Adrenal gland (tissue), 12 donors: Measurements from ENCODE around the gene IL1F10. TPM values are rescaled to one million over a fixed set of nuclear protein-coding genes. Genes with fewer than 3 reads are reported as not detected.

Experiments used
- DNase-seq, 7 donors: peaks; one replicate each; pipeline ENCODE4 v3.0.0-alpha.2; 2019 to 2020
- H3K27ac ChIP-seq, 5 donors: fragments of 200-600 bp; sonication (generic) in 4 of 5; 1 replicate in 3 of 5; 2 replicates in 2 of 5; pipeline versions ENCODE4 v1.5.1 to v1.8.0; 2016 to 2020; ENCODE audit warnings: mild to moderate bottlenecking in 1 of 5
- H3K27me3 ChIP-seq: fragments of 200-600 bp; 2 replicates; pipeline ENCODE4 v1.8.0; 2021
- H3K36me3 ChIP-seq, 2 donors: fragments of 200-600 bp; replicated peaks in 1 of 2; 1 replicate in 1 of 2; 2 replicates in 1 of 2; pipeline versions ENCODE4 v1.5.1 to v1.8.0; 2018 to 2022
- H3K4me1 ChIP-seq, 2 donors: fragments of 200-600 bp; replicated peaks in 1 of 2; 1 replicate in 1 of 2; 2 replicates in 1 of 2; pipeline versions ENCODE4 v1.5.1 to v1.8.0; 2018 to 2021
- H3K4me3 ChIP-seq, 4 donors: fragments of 200-600 bp; sonication (generic) in 3 of 4; one replicate each; pipeline ENCODE4 v1.5.1; 2016 to 2018
- H3K9me3 ChIP-seq, 3 donors: fragments of 200-600 bp; sonication (generic) in 1 of 3; replicated peaks in 1 of 3; 1 replicate in 2 of 3; 2 replicates in 1 of 3; pipeline versions ENCODE4 v1.5.1 to v1.8.0; 2016 to 2021
- POLR2A ChIP-seq, 2 donors: fragments of 450-650 bp; IDR thresholded peaks; one replicate each; pipeline ENCODE4 v1.6.1; 2017; ENCODE audit warnings: antibody characterized with exemption in 2 of 2, mild to moderate bottlenecking in 2 of 2, moderate library complexity in 1 of 2
- WGBS, 4 donors: extraction: QIAGEN DNeasy Blood & Tissue Kit in 2 of 4; methylation state at CpG; one replicate each; pipeline versions ENCODE4 v1.1.5 to v1.1.7; 2013 to 2017; 5-methylcytosine and 5-hydroxymethylcytosine counted together
- intact Hi-C, 2 donors: fragments of 100-400 bp; cut with DNase I; formaldehyde crosslinking; loops; one replicate each; pipeline versions ENCODE4 v1.14.1 to v1.15.0; 2022 to 2023
- polyA plus RNA-seq, 3 donors: library from polyadenylated mRNA; stranded (reverse); fragments of 200-250 nt in 2 of 3; fragments of 350-450 nt in 1 of 3; fragmentation: Illumina TruSeq in 1 of 3; extraction: RNeasy Lipid Tissue Mini Kit (QIAGEN cat#74804) in 1 of 3; gene quantifications; one replicate each; pipeline ENCODE4 v1.2.3, GENCODE V29; 2013 to 2014
- total RNA-seq, 9 donors: library from RNA; depleted of rRNA in 4 of 9; stranded (reverse); fragments of >200 nt in 4 of 9; fragments of 120-200 nt in 1 of 9; fragmentation: NEBNext Ultra II Directional in 1 of 9; extraction: Animal tissue kit (Norgen Biotek cat#: 25700) in 1 of 9; gene quantifications; one replicate each; pipeline versions ENCODE4 v1.1.0 to v1.2.4, GENCODE V29; 2013 to 2023
- TF ChIP-seq, protein P1 (sequence below), 6 experiments: fragments of 450-650 bp in 4 of 6; fragments of 200-600 bp in 2 of 6; sonication (generic) in 1 of 6; IDR thresholded peaks; 1 replicate in 5 of 6; 2 replicates in 1 of 6; pipeline versions ENCODE4 v1.5.1 to v1.8.0; 2016 to 2021; ENCODE audit warnings: antibody characterized with exemption in 6 of 6, mild to moderate bottlenecking in 2 of 6, moderate library complexity in 1 of 6
- donor health status: healthy with polysubstance abuse.
- donor health status: Bipolar disorder and iron deficiency.
- donor health status: DM: yes; HTN: yes; CAD: no.
- donor health status: DM: no; HTN: no; CAD: no.
- donor health status: DM: no; HTN: no; CAD: no.
- donor health status: DM: yes; HTN: yes; CAD: no.

IL1F10 gene
- total and polyA plus RNA-seq, 12 donors = not detected

DNA sequence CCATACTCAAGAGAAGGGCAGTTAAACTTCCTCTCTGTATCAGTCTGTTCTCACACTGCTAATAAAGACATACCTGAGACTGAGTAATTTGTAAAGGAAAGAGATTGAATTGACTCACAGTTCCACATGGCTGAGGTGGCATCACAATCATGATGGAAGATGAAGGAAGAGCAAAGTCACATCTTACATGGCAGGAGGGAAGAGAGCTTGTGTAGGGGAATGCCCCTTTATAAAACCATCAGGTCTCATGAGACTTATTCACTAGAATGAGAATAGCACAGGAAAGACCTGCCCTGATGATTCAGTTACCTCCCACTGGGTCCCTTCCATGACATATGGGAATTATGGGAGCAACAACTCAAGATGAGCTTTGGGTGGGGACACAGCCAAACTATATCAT lies 13.7 kb upstream of the IL1F10 start:
- Histone ChIP-seq H3K27ac (no peak overlapping the region), H3K4me1 (no peaks in the 10 kb centered on the region), H3K36me3 (no peaks in the 10 kb centered on the region), H3K4me3 (no peak overlapping the region), H3K9me3 (no peaks in the 10 kb centered on the region), H3K27me3 (peaks cover 2% of the 10 kb centered on the region)
- TF ChIP-seq, protein P1, sequence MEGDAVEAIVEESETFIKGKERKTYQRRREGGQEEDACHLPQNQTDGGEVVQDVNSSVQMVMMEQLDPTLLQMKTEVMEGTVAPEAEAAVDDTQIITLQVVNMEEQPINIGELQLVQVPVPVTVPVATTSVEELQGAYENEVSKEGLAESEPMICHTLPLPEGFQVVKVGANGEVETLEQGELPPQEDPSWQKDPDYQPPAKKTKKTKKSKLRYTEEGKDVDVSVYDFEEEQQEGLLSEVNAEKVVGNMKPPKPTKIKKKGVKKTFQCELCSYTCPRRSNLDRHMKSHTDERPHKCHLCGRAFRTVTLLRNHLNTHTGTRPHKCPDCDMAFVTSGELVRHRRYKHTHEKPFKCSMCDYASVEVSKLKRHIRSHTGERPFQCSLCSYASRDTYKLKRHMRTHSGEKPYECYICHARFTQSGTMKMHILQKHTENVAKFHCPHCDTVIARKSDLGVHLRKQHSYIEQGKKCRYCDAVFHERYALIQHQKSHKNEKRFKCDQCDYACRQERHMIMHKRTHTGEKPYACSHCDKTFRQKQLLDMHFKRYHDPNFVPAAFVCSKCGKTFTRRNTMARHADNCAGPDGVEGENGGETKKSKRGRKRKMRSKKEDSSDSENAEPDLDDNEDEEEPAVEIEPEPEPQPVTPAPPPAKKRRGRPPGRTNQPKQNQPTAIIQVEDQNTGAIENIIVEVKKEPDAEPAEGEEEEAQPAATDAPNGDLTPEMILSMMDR (IDR thresholded peaks at IDR 0.05) = no peak
- TF ChIP-seq POLR2A (IDR thresholded peaks at IDR 0.05) = no peak
- intact Hi-C loops = no loop called here
- DNase-seq = no peak

DNA sequence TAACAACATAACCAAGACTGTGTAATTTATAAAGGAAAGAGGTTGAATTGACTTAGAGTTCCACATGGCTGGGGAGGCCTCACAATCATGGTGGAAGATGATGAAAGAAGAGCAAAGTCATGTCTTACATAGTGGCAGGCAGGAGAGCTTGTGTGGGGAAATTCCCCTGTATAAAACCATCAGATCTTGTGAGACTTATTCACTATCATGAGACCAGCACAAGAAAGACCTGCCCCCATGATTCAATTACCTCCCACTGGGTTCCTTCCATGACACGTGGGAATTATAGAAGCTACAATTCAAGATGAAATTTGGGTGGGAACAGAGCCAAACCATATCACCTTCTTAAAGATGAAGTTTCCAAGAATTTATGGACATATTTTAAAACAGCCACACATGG lies 11.2 kb upstream of the IL1F10 start:
- DNase-seq = no peak
- Histone ChIP-seq H3K4me3 (no peak overlapping the region), H3K9me3 (no peaks in the 10 kb centered on the region), H3K27ac (no peak overlapping the region), H3K27me3 (no peaks in the 10 kb centered on the region), H3K4me1 (no peaks in the 10 kb centered on the region), H3K36me3 (no peaks in the 10 kb centered on the region)
- no peak for TF ChIP-seq POLR2A (IDR thresholded peaks at IDR 0.05)
- TF ChIP-seq, protein P1 (IDR thresholded peaks at IDR 0.05) = no peak
- WGBS, 4 donors = 43 to 76% (median 69%) methylated on average over 1 of the region's 1 CpG
- intact Hi-C loops = no loop called here

DNA sequence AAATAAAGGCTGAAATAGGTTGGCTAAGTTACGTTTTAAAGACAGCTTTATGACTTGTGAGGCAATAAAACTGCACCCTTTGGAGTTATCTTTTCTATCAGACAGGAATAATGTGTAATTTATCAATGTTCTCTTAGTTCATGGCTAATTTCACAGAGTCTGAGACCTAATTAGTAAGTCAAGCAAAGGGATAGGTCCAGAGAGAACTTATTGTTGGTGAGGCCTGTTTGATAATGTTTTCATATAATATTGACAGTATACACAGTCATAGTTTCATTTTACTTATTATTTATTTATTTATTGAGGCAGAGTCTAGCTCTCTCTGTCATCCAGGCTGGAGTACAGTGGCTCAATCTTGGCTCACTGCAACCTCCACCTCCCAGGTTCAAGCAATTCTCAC lies 10.7 kb upstream of the IL1F10 start:
- intact Hi-C loops = no loop called here
- no peaks in the 10 kb centered on the region for H3K36me3 ChIP-seq
- H3K27me3 ChIP-seq = peaks cover 3% of the 10 kb centered on the region
- no peaks in the 10 kb centered on the region for H3K9me3 ChIP-seq
- TF ChIP-seq POLR2A (IDR thresholded peaks at IDR 0.05) = no peak
- TF ChIP-seq, protein P1 (IDR thresholded peaks at IDR 0.05) = no peak
- DNase-seq = no peak
- 62 to 74% (median 66%) methylated on average over 1 of the region's 1 CpG for WGBS, 4 donors
- no peak overlapping the region for H3K27ac ChIP-seq
- no peaks in the 10 kb centered on the region for H3K4me1 ChIP-seq
- no peak overlapping the region for H3K4me3 ChIP-seq

DNA sequence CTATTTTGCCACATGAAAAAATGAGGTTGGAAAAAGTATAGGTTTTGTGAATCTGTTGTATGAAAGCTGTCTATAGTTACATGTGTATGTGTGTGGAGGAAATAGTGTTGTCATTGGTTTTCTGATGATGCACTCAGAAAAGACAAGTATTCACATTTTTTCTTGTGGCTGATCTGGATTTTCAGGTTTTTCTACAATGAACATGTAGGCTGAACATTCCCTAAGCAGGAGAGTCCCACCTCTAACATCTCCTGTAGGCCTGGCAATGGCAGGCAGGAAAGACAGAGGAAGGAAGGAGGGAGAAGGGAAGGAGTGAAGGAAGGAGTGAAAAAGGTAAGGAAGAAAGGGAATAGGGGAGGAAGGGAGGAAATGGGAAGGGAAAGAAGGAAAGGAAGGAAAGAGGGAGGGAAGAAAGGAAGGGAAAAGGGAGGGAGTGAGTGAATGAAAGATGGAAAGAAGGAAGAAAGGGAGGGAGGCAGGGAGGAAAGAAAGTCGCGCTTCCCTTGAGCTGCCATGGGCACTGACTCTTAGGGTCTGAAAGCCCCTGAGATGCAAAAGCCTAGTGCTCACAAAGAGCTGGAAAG lies 9.3 kb upstream of the IL1F10 start:
- TF ChIP-seq, protein P1 (IDR thresholded peaks at IDR 0.05) = no peak
- no peak for TF ChIP-seq POLR2A (IDR thresholded peaks at IDR 0.05)
- DNase-seq = no peak
- H3K4me1 ChIP-seq = no peaks in the 10 kb centered on the region
- H3K4me3 ChIP-seq = no peak overlapping the region
- no peaks in the 10 kb centered on the region for H3K36me3 ChIP-seq
- no peaks in the 10 kb centered on the region for H3K9me3 ChIP-seq
- intact Hi-C loops = no loop called here
- WGBS, 4 donors = 47 to 69% (median 59%) methylated on average over 2 of the region's 2 CpGs
- H3K27me3 ChIP-seq = peaks cover 4% of the 10 kb centered on the region
- no peak overlapping the region for H3K27ac ChIP-seq
